NCI-H460 (cell line): Measurements from ENCODE around the gene RANBP3. TPM values are rescaled to one million over a fixed set of nuclear protein-coding genes. Genes with fewer than 3 reads are reported as not detected.

ENCODE experiments used
- DNase-seq: peaks from one replicate; pipeline ENCODE4 v3.0.0-alpha.2; 2016; ENCODE audit warnings: low read depth; ENCODE audit errors: extremely low read depth
- total RNA-seq: library from RNA; depleted of rRNA; stranded (reverse); fragments of >200 nt; shearing (Covaris generic); gene quantifications from 2 replicates; pipeline ENCODE4 v1.2.3, GENCODE V29; 2014; rRNA removed

The RANBP3 gene
- total RNA-seq, 1 experiment from 2014 or later = 32.5 TPM

- DNase-seq = no peak
Measured at GRCh38 chr19:5867201-5868136, 110.5 kb downstream of the RANBP3 start.

Other genes with a start within 250 kb of the RANBP3 start
- 1.2 and 1.3 TPM in 2 replicates for gene PRR22, start 193.4 kb downstream of the RANBP3 start, total RNA-seq
- 36.4 and 39.9 TPM in 2 replicates for gene DUS3L, start 187.0 kb downstream of the RANBP3 start, total RNA-seq
- 0.32 and 1.0 TPM in 2 replicates for gene NRTN, start 173.1 kb downstream of the RANBP3 start, total RNA-seq
- gene FUT6, start 138.4 kb downstream of the RANBP3 start, total RNA-seq = not detected in 2 replicates
- gene FUT3, start 126.7 kb downstream of the RANBP3 start, total RNA-seq = not detected in 2 replicates
- not detected in 2 replicates for gene FUT5, start 107.6 kb downstream of the RANBP3 start, total RNA-seq
- 103 and 146 TPM in 2 replicates for gene NDUFA11, start 74.3 kb downstream of the RANBP3 start, total RNA-seq
- gene VMAC, start 73.3 kb downstream of the RANBP3 start, total RNA-seq = 2.7 and 3.7 TPM in 2 replicates
- gene CAPS, start 63.9 kb downstream of the RANBP3 start, total RNA-seq = 2.1 and 2.9 TPM in 2 replicates
- 5.2 and 7.8 TPM in 2 replicates for gene RFX2, start 132.4 kb upstream of the RANBP3 start, total RNA-seq
- gene ACSBG2, start 157.5 kb upstream of the RANBP3 start, total RNA-seq = not detected in 2 replicates